Upper lobe of left lung (tissue), 6 donors: ENCODE measurements around the gene MAP3K13. TPM values are rescaled to one million over a fixed set of nuclear protein-coding genes. Genes with fewer than 3 reads are reported as not detected.
A peak's percentile ranks its signal among the peaks of the same experiment; 100 is the strongest.

Source experiments
- ATAC-seq, 2 donors: fragments of 200-7000 bp; cut with Tn5 transposase; one replicate each; pipeline ENCODE4 v1.9.1; 2022; ENCODE audit warnings: mild to moderate bottlenecking in 2 of 2, moderate library complexity in 2 of 2; ENCODE audit not compliant: low FRiP score in 2 of 2
- DNase-seq, 2 donors: peaks; one replicate each; pipeline ENCODE4 v3.0.0-alpha.2; 2019 to 2020
- H3K27ac ChIP-seq, 4 donors: fragments of 200-600 bp; sonication (generic); one replicate each; pipeline ENCODE4 v1.5.1; 2016 to 2019
- H3K27me3 ChIP-seq, 4 donors: fragments of 200-600 bp; sonication (generic); one replicate each; pipeline ENCODE4 v1.5.1; 2017 to 2019
- H3K36me3 ChIP-seq, 4 donors: fragments of 200-600 bp; sonication (generic); one replicate each; pipeline ENCODE4 v1.5.1; 2016 to 2019
- H3K4me1 ChIP-seq, 4 donors: fragments of 200-600 bp; sonication (generic); one replicate each; pipeline ENCODE4 v1.5.1; 2018 to 2019
- H3K4me3 ChIP-seq, 4 donors: fragments of 200-600 bp; sonication (generic); one replicate each; pipeline ENCODE4 v1.5.1; 2017 to 2019; ENCODE audit warnings: mild to moderate bottlenecking in 2 of 4, moderate library complexity in 1 of 4
- H3K9me3 ChIP-seq, 4 donors: fragments of 200-600 bp; sonication (generic); one replicate each; pipeline ENCODE4 v1.5.1; 2018 to 2019
- EP300 ChIP-seq, 4 donors: sonication (generic); formaldehyde crosslinking; IDR thresholded peaks; one replicate each; pipeline ENCODE4 v1.5.1; 2017; ENCODE audit warnings: antibody characterized with exemption in 4 of 4, control low read depth in 2 of 4
- POLR2A ChIP-seq, 4 donors: fragments of 450-650 bp; IDR thresholded peaks; one replicate each; pipeline ENCODE4 v1.5.1; 2016 to 2017; ENCODE audit warnings: antibody characterized with exemption in 4 of 4, mild to moderate bottlenecking in 2 of 4
- POLR2AphosphoS5 ChIP-seq, 2 donors: sonication (generic); formaldehyde crosslinking; IDR thresholded peaks; one replicate each; pipeline ENCODE4 v1.5.1; 2017; ENCODE audit warnings: antibody characterized with exemption in 2 of 2
- WGBS, 2 donors: methylation state at CpG; one replicate each; pipeline ENCODE4 v1.1.5; 2017 to 2018; 5-methylcytosine and 5-hydroxymethylcytosine counted together
- total RNA-seq, 6 donors: library from RNA; depleted of rRNA in 4 of 6; stranded (reverse); fragments of >200 nt in 4 of 6; gene quantifications; one replicate each; pipeline versions ENCODE4 v1.1.0 to v1.2.1, GENCODE V29; 2016 to 2021
- TF ChIP-seq, protein P1 (sequence below), 6 experiments: fragments of 450-650 bp in 4 of 6; fragments of 200-600 bp in 2 of 6; sonication (generic) in 2 of 6; IDR thresholded peaks; one replicate each; pipeline ENCODE4 v1.5.1; 2016 to 2019; ENCODE audit warnings: antibody characterized with exemption in 6 of 6
- donor health status: DM: no; HTN: no; CAD: no; lungs with moderate emphysema.
- donor health status: DM: no; HTN: yes; CAD: no; lungs with severe emphysema.

Gene MAP3K13
- total RNA-seq, 6 donors from 2014 or later, result 25.3 to 41.4 (median 31.2) TPM

DNA sequence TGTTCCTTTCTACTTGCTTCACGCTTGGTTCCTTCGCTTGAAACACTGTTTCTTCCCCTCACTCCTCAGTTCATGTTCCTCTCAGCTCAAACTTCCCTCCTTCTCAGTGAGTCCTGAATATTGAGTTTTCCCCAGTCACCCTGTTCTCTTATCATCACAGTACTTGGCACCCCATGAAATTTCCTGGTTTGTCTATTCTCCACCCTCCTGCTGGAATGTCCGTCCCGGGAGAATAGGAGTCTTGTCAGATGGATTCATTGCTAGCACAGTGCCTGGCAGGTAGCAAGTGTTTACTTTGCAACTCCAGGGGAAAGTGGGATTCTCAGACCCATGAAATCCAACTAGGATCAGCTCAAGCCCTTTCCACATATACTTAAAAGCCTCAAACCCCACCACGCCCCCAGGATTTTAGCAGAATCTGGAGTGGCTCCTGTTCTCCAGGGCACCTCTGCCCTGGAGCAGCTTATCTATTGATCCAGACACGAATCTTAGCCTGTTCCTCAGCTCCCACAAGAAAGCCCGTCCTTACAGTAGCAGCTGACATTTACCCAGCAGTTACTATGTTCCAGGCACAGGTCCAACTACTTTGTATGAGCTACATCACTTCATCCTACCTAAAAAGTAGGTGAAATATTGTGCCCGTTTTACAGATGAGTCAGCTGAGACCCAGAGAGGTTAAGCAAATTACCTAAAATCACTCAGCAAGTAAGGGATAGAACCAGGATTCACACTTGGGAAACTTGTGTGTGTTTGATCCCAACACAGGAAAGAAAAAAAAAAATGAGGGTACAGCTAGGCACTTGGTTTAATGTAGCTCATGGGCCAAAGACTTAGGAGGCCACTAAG, 36.8 kb upstream of the MAP3K13 start:
- Histone ChIP-seq H3K4me1 (peaks cover 0 to 9% (median 2%) of the 10 kb centered on the region in 4 donors), H3K4me3 (no peak overlapping the region), H3K27me3 (no peaks in the 10 kb centered on the region), H3K36me3 (no peaks in the 10 kb centered on the region), H3K9me3 (no peaks in the 10 kb centered on the region), H3K27ac (no peak overlapping the region)
- WGBS, 2 donors, result 59 to 68% methylated on average over 8 of the region's 8 CpGs
- ATAC-seq (no peak), DNase-seq (no peak)
- TF ChIP-seq POLR2AphosphoS5 (IDR thresholded peaks at IDR 0.05) (no peak), POLR2A (IDR thresholded peaks at IDR 0.05) (no peak), EP300 (IDR thresholded peaks at IDR 0.05) (no peak)
- TF ChIP-seq, protein P1, sequence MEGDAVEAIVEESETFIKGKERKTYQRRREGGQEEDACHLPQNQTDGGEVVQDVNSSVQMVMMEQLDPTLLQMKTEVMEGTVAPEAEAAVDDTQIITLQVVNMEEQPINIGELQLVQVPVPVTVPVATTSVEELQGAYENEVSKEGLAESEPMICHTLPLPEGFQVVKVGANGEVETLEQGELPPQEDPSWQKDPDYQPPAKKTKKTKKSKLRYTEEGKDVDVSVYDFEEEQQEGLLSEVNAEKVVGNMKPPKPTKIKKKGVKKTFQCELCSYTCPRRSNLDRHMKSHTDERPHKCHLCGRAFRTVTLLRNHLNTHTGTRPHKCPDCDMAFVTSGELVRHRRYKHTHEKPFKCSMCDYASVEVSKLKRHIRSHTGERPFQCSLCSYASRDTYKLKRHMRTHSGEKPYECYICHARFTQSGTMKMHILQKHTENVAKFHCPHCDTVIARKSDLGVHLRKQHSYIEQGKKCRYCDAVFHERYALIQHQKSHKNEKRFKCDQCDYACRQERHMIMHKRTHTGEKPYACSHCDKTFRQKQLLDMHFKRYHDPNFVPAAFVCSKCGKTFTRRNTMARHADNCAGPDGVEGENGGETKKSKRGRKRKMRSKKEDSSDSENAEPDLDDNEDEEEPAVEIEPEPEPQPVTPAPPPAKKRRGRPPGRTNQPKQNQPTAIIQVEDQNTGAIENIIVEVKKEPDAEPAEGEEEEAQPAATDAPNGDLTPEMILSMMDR (IDR thresholded peaks at IDR 0.05), result no peak

DNA sequence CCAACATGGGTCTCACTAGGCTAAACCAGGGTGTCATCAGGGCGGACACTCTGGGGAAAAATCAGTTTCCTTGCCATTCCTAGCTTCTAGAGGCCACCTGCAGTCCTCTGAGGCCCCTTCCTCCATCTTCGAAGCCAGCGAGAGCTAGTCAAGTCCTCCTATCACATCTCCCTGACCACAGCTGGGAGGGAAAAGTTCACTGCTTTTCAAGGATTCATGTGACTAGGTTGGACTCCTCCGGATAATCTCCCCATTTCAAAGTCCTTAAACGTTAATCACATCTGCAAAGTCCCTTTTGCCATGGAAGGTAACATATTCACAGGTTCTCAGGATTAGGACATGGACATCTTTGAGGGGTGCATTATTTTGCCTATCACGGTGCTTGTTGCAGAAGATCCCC, 35.9 kb upstream of the MAP3K13 start:
- no peak overlapping the region for H3K27ac ChIP-seq
- no peaks in the 10 kb centered on the region for H3K36me3 ChIP-seq
- 76 to 88% methylated on average over 6 of the region's 6 CpGs for WGBS, 2 donors
- no peak overlapping the region for H3K4me3 ChIP-seq
- peaks cover 6 to 10% (median 8%) of the 10 kb centered on the region in 4 donors for H3K4me1 ChIP-seq
- ATAC-seq (no peak), DNase-seq (no peak)
- no peaks in the 10 kb centered on the region for H3K27me3 ChIP-seq
- no peaks in the 10 kb centered on the region for H3K9me3 ChIP-seq
- TF ChIP-seq POLR2A (IDR thresholded peaks at IDR 0.05) (no peak), POLR2AphosphoS5 (IDR thresholded peaks at IDR 0.05) (no peak)

DNA sequence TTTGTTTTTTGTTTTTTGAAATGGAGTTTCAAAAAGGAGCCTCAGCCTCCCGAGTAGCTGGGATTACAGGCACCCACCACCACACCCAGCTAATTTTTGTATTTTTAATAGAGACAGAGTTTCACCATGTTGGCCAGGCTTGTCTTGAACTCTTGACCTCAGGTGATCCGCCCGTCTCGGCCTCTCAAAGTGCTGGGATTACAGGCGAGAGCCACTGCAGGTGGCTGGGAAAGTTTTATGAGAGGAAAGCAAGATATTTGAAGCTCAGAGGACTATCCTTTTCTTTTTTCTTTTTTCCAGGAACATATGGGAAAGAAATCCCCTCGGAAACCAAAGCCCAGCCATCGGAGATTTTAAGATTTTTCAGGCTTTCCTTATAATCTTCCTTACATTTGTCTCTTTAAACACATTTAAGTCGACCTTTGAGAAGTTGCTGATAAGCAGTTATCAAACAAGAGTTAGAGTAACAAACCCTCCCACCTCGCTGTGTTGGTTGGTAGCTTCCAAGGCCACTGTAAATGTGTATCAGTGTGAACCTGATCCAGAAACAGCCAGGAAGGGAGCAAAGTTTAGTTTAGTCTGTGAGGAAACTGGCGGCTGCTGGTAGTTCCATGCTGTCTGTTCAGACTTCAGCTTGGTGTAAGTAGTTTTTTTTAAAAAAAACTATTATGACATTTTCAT, 34.5 kb upstream of the MAP3K13 start:
- WGBS, 2 donors, result 47 to 67% methylated on average over 10 of the region's 10 CpGs
- Histone ChIP-seq H3K4me1 (peaks cover 12 to 19% (median 16%) of the 10 kb centered on the region in 4 donors), H3K27ac (peak overlapping the region in 3 of 4 donors; percentile 63 to 78 (median 65)), H3K36me3 (no peaks in the 10 kb centered on the region), H3K4me3 (peak overlapping the region in 3 of 4 donors; percentile 14 to 38 (median 26)), H3K27me3 (no peaks in the 10 kb centered on the region), H3K9me3 (no peaks in the 10 kb centered on the region)
- peak in 1 of 2 donors; percentile 42 for ATAC-seq
- no peak for TF ChIP-seq POLR2AphosphoS5 (IDR thresholded peaks at IDR 0.05)
- TF ChIP-seq, protein P1 (IDR thresholded peaks at IDR 0.05), result no peak
- TF ChIP-seq POLR2A (IDR thresholded peaks at IDR 0.05), result peak in 1 of 4 donors; percentile 57
- TF ChIP-seq EP300 (IDR thresholded peaks at IDR 0.05), result no peak
- peak in 1 of 2 donors; percentile 52 for DNase-seq

DNA sequence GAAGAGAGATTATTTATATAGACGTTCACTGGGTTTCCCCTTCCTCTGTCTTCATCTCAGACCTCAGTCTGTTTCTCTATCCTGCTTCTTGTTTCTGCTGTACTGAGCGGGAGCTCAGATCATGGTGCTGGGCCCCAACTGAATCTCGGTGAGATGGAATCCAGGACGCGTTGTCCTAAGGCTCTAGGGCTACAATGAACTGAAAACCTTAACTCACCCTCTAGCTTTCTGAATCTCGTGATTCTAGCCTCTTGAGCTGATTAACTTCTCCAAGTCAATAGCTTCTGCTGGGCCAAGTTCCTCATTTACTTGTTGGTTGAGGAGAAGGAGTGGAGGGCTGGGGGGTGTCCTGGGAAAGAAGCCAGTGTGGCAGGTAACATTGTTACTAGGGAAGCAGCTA, 32.7 kb upstream of the MAP3K13 start:
- Histone ChIP-seq H3K36me3 (no peaks in the 10 kb centered on the region), H3K27me3 (no peaks in the 10 kb centered on the region), H3K4me3 (no peak overlapping the region), H3K4me1 (peaks cover 12 to 19% (median 16%) of the 10 kb centered on the region in 4 donors), H3K27ac (peak overlapping the region; percentile 50 to 78 (median 64)), H3K9me3 (no peaks in the 10 kb centered on the region)
- WGBS, 2 donors, result 41 to 51% methylated on average over 6 of the region's 6 CpGs
- DNase-seq (peak in 1 of 2 donors; percentile 72), ATAC-seq (peak; percentile 68 to 79)
- TF ChIP-seq POLR2A (IDR thresholded peaks at IDR 0.05) (peak in 1 of 4 donors; percentile 67), EP300 (IDR thresholded peaks at IDR 0.05) (peak in 1 of 4 donors; percentile 54), POLR2AphosphoS5 (IDR thresholded peaks at IDR 0.05) (peak in 1 of 2 donors; percentile 19)
- TF ChIP-seq, protein P1 (IDR thresholded peaks at IDR 0.05), result no peak

DNA sequence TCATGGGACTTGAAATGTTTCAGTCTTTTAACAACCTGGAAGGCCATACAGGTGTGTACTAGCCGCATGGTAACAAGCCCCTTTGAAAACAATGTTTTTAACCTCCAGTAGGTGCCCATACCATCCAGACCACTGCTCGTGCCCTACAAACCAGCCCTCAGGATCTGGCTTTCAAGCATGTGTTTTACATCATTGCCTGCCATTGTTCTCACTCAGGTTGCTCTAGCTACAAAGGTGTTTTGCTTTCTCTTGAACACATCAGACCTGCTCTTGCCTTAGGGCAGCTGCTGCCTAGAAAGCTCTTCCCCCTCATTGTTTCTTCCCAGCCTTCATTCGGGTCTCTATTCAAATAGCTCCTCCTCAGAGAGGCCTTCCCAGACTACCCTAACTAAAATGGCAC, 32.3 kb upstream of the MAP3K13 start:
- ATAC-seq, result peak; percentile 24 to 69
- Histone ChIP-seq H3K27ac (peak overlapping the region; percentile 50 to 78 (median 64)), H3K36me3 (no peaks in the 10 kb centered on the region), H3K9me3 (no peaks in the 10 kb centered on the region), H3K4me1 (peaks cover 12 to 18% (median 16%) of the 10 kb centered on the region in 4 donors), H3K27me3 (no peaks in the 10 kb centered on the region), H3K4me3 (no peak overlapping the region)
- TF ChIP-seq EP300 (IDR thresholded peaks at IDR 0.05) (no peak), POLR2A (IDR thresholded peaks at IDR 0.05) (no peak), POLR2AphosphoS5 (IDR thresholded peaks at IDR 0.05) (no peak)
- TF ChIP-seq, protein P1 (IDR thresholded peaks at IDR 0.05), result no peak
- DNase-seq, result no peak
- WGBS, 2 donors, result 69 to 74% methylated on average over 3 of the region's 3 CpGs
